HAP-1 (cell line): ENCODE measurements around the gene IFRD2.

Experiments used
- DNase-seq, 2 experiments: peaks; one replicate each; pipeline ENCODE4 v3.0.0-alpha.2; 2016 to 2020; ENCODE audit warnings: low spot score in 2 of 2
- H3K27me3 ChIP-seq: fragments of 250-450 bp; sonication (Bioruptor Pico); 2 replicates; pipeline ENCODE4 v1.5.1; 2020; ENCODE audit warnings: low read depth, mild to moderate bottlenecking, moderate library complexity
- H3K36me3 ChIP-seq: fragments of 250-450 bp; sonication (Bioruptor Pico); replicated peaks from 2 replicates; pipeline ENCODE4 v1.5.1; 2020; ENCODE audit warnings: mild to moderate bottlenecking
- H3K4me1 ChIP-seq: fragments of 250-450 bp; sonication (Bioruptor Pico); 2 replicates; pipeline ENCODE4 v1.5.1; 2020; ENCODE audit warnings: mild to moderate bottlenecking
- H3K4me3 ChIP-seq: fragments of 250-450 bp; sonication (Bioruptor Pico); 2 replicates; pipeline ENCODE4 v1.5.1; 2020; ENCODE audit warnings: mild to moderate bottlenecking, moderate library complexity
- H3K9me3 ChIP-seq: fragments of 250-450 bp; sonication (Bioruptor Pico); 2 replicates; pipeline ENCODE4 v1.5.1; 2020; ENCODE audit warnings: mild to moderate bottlenecking, moderate library complexity
- in situ Hi-C: fragments of 300-500 bp; cut with MboI; formaldehyde crosslinking; loops from 3 replicates; pipeline ENCODE4 v1.14.3; 2020; ENCODE audit warnings: low sequenced_read_pairs, inconsistent platforms, mixed read lengths

Gene IFRD2

GRCh38 chr3:50259432-50260026 is 32.7 kb downstream of the IFRD2 start:
- H3K27me3 ChIP-seq: no peaks in the 10 kb centered on the region
- peaks cover 27% of the 10 kb centered on the region for H3K36me3 ChIP-seq
- peak overlapping the region; percentile 57; the same call in 1 of the 2 replicates for H3K4me3 ChIP-seq
- no peak for DNase-seq
- no peaks in the 10 kb centered on the region for H3K9me3 ChIP-seq
- in situ Hi-C loops: no loop called here
- H3K4me1 ChIP-seq: peaks cover 20% of the 10 kb centered on the region

- in situ Hi-C loops: no loop called here
- Histone ChIP-seq H3K27me3 (no peaks in the 10 kb centered on the region), H3K4me3 (no peak overlapping the region), H3K9me3 (no peaks in the 10 kb centered on the region), H3K36me3 (peaks cover 27% of the 10 kb centered on the region), H3K4me1 (peaks cover 15% of the 10 kb centered on the region)
- DNase-seq: peak in 1 of 2 experiments; percentile 33
Measured at GRCh38 chr3:50258979-50259378, 33.2 kb downstream of the IFRD2 start.

GRCh38 chr3:50258029-50258680 is 34.1 kb downstream of the IFRD2 start:
- H3K4me1 ChIP-seq: peaks cover 12% of the 10 kb centered on the region

GRCh38 chr3:50256978-50257890 is 35.0 kb downstream of the IFRD2 start:
- Histone ChIP-seq H3K4me1 (peaks cover 12% of the 10 kb centered on the region), H3K9me3 (no peaks in the 10 kb centered on the region), H3K36me3 (peaks cover 34% of the 10 kb centered on the region), H3K4me3 (no peak overlapping the region), H3K27me3 (no peaks in the 10 kb centered on the region)
- peak; percentile 31 to 75 for DNase-seq
- in situ Hi-C loops: no loop called here

More at GRCh38 chr3:50258029-50258680, 34.1 kb downstream of the IFRD2 start:
- no peak overlapping the region for H3K4me3 ChIP-seq
- in situ Hi-C loops: no loop called here
- DNase-seq: no peak
- H3K27me3 ChIP-seq: no peaks in the 10 kb centered on the region
- peaks cover 27% of the 10 kb centered on the region for H3K36me3 ChIP-seq
- no peaks in the 10 kb centered on the region for H3K9me3 ChIP-seq

- peaks cover 38% of the 10 kb centered on the region for H3K36me3 ChIP-seq
- no peak overlapping the region for H3K4me3 ChIP-seq
- H3K9me3 ChIP-seq: no peaks in the 10 kb centered on the region
- peaks cover 3% of the 10 kb centered on the region for H3K4me1 ChIP-seq
- no peaks in the 10 kb centered on the region for H3K27me3 ChIP-seq
- in situ Hi-C loops: no loop called here
- DNase-seq: no peak
Measured at GRCh38 chr3:50255251-50255615, 37.0 kb downstream of the IFRD2 start.

GRCh38 chr3:50254577-50255250 is 37.5 kb downstream of the IFRD2 start:
- peaks cover 38% of the 10 kb centered on the region for H3K36me3 ChIP-seq
- DNase-seq: no peak
- in situ Hi-C loops: no loop called here

GRCh38 chr3:50251220-50251619 is 41.0 kb downstream of the IFRD2 start:
- H3K9me3 ChIP-seq: no peaks in the 10 kb centered on the region
- H3K4me3 ChIP-seq: no peak overlapping the region
- in situ Hi-C loops: no loop called here
- no peaks in the 10 kb centered on the region for H3K27me3 ChIP-seq
- H3K36me3 ChIP-seq: peaks cover 17% of the 10 kb centered on the region
- DNase-seq: no peak
- peaks cover 4% of the 10 kb centered on the region for H3K4me1 ChIP-seq

More at GRCh38 chr3:50254577-50255250, 37.5 kb downstream of the IFRD2 start:
- Histone ChIP-seq H3K4me1 (peaks cover 1% of the 10 kb centered on the region), H3K9me3 (no peaks in the 10 kb centered on the region), H3K4me3 (no peak overlapping the region), H3K27me3 (no peaks in the 10 kb centered on the region)

- Histone ChIP-seq H3K4me3 (no peak overlapping the region), H3K9me3 (no peaks in the 10 kb centered on the region), H3K27me3 (no peaks in the 10 kb centered on the region), H3K4me1 (peaks cover 11% of the 10 kb centered on the region), H3K36me3 (peaks cover 15% of the 10 kb centered on the region)
- in situ Hi-C loops: no loop called here
- no peak for DNase-seq
Measured at GRCh38 chr3:50250514-50250913, 41.7 kb downstream of the IFRD2 start.

GRCh38 chr3:50249457-50249856 is 42.8 kb downstream of the IFRD2 start:
- H3K9me3 ChIP-seq: no peaks in the 10 kb centered on the region
- no peaks in the 10 kb centered on the region for H3K27me3 ChIP-seq
- no peak overlapping the region for H3K4me3 ChIP-seq
- in situ Hi-C loops: no loop called here
- H3K4me1 ChIP-seq: peaks cover 11% of the 10 kb centered on the region
- DNase-seq: no peak
- H3K36me3 ChIP-seq: peaks cover 11% of the 10 kb centered on the region

- peaks cover 11% of the 10 kb centered on the region for H3K4me1 ChIP-seq
- H3K36me3 ChIP-seq: peaks cover 11% of the 10 kb centered on the region
- in situ Hi-C loops: no loop called here
- no peak for DNase-seq
- H3K9me3 ChIP-seq: no peaks in the 10 kb centered on the region
- no peaks in the 10 kb centered on the region for H3K27me3 ChIP-seq
- no peak overlapping the region for H3K4me3 ChIP-seq
Measured at GRCh38 chr3:50248387-50248786, 43.8 kb downstream of the IFRD2 start.

GRCh38 chr3:50246517-50246954 is 45.7 kb downstream of the IFRD2 start:
- DNase-seq: no peak

GRCh38 chr3:50245831-50246516 is 46.3 kb downstream of the IFRD2 start:
- peak; percentile 60 to 96 for DNase-seq
- peaks cover 20% of the 10 kb centered on the region for H3K4me1 ChIP-seq
- peak overlapping the region; percentile 21 for H3K4me3 ChIP-seq
- H3K27me3 ChIP-seq: no peaks in the 10 kb centered on the region
- H3K9me3 ChIP-seq: no peaks in the 10 kb centered on the region
- H3K36me3 ChIP-seq: peaks cover 12% of the 10 kb centered on the region
- in situ Hi-C loops: no loop called here

More at GRCh38 chr3:50246517-50246954, 45.7 kb downstream of the IFRD2 start:
- Histone ChIP-seq H3K36me3 (peaks cover 6% of the 10 kb centered on the region), H3K9me3 (no peaks in the 10 kb centered on the region), H3K27me3 (no peaks in the 10 kb centered on the region), H3K4me1 (peaks cover 15% of the 10 kb centered on the region), H3K4me3 (peak overlapping the region; percentile 21; the same call in 1 of the 2 replicates)
- in situ Hi-C loops: no loop called here

- in situ Hi-C loops: no loop called here
- peaks cover 26% of the 10 kb centered on the region for H3K4me1 ChIP-seq
- H3K4me3 ChIP-seq: no peak overlapping the region
- no peaks in the 10 kb centered on the region for H3K9me3 ChIP-seq
- no peaks in the 10 kb centered on the region for H3K27me3 ChIP-seq
- peaks cover 12% of the 10 kb centered on the region for H3K36me3 ChIP-seq
- no peak for DNase-seq
Measured at GRCh38 chr3:50245251-50245745, 46.9 kb downstream of the IFRD2 start.
